Left ventricle myocardium inferior (tissue), 1 donor: Measurements from ENCODE around the gene SLC8B1. TPM values are rescaled to one million over a fixed set of nuclear protein-coding genes. Genes with fewer than 3 reads are reported as not detected.

ENCODE experiments used
- DNase-seq: peaks from one replicate; pipeline ENCODE4 v3.0.0-alpha.2; 2020
- H3K27ac ChIP-seq: fragments of 200-600 bp; replicated peaks from 2 replicates; pipeline ENCODE4 v1.8.0; 2021
- H3K27me3 ChIP-seq: fragments of 200-600 bp; 2 replicates; pipeline ENCODE4 v1.8.0; 2021; ENCODE audit warnings: low read depth
- H3K36me3 ChIP-seq: fragments of 200-600 bp; 2 replicates; pipeline ENCODE4 v1.8.0; 2021
- H3K4me1 ChIP-seq: fragments of 200-600 bp; 2 replicates; pipeline ENCODE4 v1.8.0; 2021
- H3K4me3 ChIP-seq: fragments of 200-600 bp; 2 replicates; pipeline ENCODE4 v1.8.0; 2021; ENCODE audit warnings: mild to moderate bottlenecking, moderate library complexity
- H3K9me3 ChIP-seq: fragments of 200-600 bp; replicated peaks from 2 replicates; pipeline ENCODE4 v1.8.0; 2021
- intact Hi-C: fragments of 100-400 bp; cut with micrococcal nuclease; formaldehyde crosslinking; loops from one replicate; pipeline ENCODE4 v1.11.0; 2022
- long read RNA-seq: library from polyadenylated mRNA; unstranded; transcript quantifications from one replicate; pipeline ENCODE4 v2.0.0, GENCODE V29; 2021
- total RNA-seq: library from RNA; stranded (reverse); fragmentation: NEBNext Ultra II Directional; extraction: Animal tissue kit (Norgen Biotek cat#: 25700); gene quantifications from one replicate; pipeline ENCODE4 v1.2.1, GENCODE V29; 2021
- TF ChIP-seq, protein P1 (sequence below): fragments of 200-600 bp; IDR thresholded peaks from 2 replicates; pipeline ENCODE4 v1.8.0; 2021; ENCODE audit warnings: antibody characterized with exemption, mild to moderate bottlenecking, borderline replicate concordance
- donor health status: DM: no; HTN: yes; CAD: no; lungs with severe emphysema.

SLC8B1 gene
- total RNA-seq = 9.2 TPM
- long read RNA-seq, partial matches to known transcripts = 10 of 17 reads
- long read RNA-seq, other reads (novel, unspliced or antisense) = 6 of 17 reads

DNA sequence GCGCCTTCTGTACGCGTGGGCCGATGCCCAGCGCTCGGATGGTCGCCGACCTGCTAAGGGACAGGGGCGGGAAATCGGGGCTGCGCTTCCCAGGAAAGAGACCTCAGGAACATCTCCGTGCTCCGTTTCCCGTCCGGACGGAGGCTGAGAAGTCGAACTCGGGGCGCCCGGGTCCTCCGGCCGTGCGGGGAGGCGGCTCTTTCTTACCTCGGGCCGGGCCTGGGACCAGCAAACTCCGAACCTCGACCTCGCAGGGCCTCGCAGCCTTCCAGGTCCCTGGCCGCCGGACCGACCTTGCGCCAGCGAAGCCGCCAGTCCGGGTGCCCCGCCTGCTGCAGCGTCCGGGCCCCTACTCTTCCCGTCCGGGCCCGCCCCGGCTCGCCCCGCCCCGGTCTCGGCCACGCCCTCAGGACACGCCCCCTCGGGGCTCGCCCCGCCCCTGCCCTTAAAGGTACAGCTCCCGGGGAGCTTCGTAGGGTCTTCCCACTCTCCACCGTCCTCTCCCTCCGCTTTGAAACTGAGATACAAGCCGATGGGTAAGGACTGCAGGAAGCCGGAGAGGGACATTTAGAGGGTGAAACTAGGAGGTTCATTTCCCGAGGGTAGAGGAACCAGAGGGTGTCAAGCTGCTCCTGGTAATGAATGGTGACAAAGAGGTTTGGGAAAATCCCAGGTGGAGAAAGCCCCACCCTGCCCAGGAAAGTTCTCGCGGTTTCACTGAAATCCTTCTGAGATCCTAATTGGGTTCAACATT, at the start of gene SLC8B1:
SLC8B1 (minus strand) TSS at position 324 of the 754 bp plus-strand sequence. CDS start 2,231 bp downstream, outside the sequence.
- H3K27ac ChIP-seq = peak within 1 kb of the TSS; percentile 85
- peak; percentile 90 for DNase-seq
- intact Hi-C loops = no loop called here
- peaks cover 34% of the 10 kb centered on the region for H3K4me1 ChIP-seq
- H3K27me3 ChIP-seq = no peaks in the 10 kb centered on the region
- H3K9me3 ChIP-seq = no peaks in the 10 kb centered on the region
- peak within 1 kb of the TSS; percentile 92 for H3K4me3 ChIP-seq
- peaks cover 22% of the 10 kb centered on the region for H3K36me3 ChIP-seq
- TF ChIP-seq, protein P1, sequence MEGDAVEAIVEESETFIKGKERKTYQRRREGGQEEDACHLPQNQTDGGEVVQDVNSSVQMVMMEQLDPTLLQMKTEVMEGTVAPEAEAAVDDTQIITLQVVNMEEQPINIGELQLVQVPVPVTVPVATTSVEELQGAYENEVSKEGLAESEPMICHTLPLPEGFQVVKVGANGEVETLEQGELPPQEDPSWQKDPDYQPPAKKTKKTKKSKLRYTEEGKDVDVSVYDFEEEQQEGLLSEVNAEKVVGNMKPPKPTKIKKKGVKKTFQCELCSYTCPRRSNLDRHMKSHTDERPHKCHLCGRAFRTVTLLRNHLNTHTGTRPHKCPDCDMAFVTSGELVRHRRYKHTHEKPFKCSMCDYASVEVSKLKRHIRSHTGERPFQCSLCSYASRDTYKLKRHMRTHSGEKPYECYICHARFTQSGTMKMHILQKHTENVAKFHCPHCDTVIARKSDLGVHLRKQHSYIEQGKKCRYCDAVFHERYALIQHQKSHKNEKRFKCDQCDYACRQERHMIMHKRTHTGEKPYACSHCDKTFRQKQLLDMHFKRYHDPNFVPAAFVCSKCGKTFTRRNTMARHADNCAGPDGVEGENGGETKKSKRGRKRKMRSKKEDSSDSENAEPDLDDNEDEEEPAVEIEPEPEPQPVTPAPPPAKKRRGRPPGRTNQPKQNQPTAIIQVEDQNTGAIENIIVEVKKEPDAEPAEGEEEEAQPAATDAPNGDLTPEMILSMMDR = no peak

DNA sequence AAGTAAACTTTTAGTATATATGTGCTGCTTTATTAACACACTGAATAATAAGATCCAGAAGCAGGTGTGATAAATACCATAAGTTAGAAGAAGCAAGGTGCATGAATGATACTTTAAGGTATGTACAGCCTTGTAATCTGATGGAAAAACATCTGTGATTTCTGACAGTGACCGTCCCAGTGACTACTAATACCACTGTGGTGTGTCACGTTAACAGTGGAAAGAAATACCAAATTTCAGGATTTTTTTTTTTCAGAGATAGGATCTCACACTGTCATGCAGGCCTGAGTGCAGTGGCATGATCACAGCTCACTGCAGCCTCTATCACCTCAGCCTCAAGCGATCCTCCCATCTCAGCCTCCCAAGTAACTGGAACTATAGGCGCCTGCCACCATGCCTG, 47.3 kb upstream of the SLC8B1 start:
- Histone ChIP-seq H3K27ac (no peak overlapping the region), H3K36me3 (peaks cover 77% of the 10 kb centered on the region), H3K4me1 (no peaks in the 10 kb centered on the region), H3K27me3 (no peaks in the 10 kb centered on the region), H3K4me3 (no peak overlapping the region), H3K9me3 (no peaks in the 10 kb centered on the region)
- TF ChIP-seq, protein P1 = no peak
- DNase-seq = no peak
- intact Hi-C loops = no loop called here

DNA sequence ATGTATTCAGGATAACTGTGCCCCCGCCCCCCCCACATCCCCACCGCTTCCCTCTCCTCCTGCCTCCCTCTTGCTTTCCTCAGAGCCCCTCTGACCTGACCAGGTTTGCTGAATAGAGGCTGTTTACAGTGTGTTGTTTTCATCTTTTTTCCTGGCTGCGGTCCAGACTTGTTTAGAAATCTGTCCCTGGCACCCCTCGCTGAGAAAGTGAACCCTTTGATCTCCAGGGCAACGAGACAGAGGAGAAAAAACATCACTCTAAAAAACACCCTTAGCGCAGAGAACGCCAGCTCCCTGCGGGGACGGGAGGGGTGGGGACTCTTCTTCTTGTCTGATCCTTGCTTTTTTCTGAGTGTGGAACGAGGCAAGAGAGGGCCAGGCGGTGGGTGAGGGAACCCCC, 46.3 kb upstream of the SLC8B1 start:
- intact Hi-C loops = no loop called here
- Histone ChIP-seq H3K36me3 (peaks cover 78% of the 10 kb centered on the region), H3K4me1 (no peaks in the 10 kb centered on the region), H3K4me3 (no peak overlapping the region), H3K9me3 (no peaks in the 10 kb centered on the region), H3K27ac (no peak overlapping the region), H3K27me3 (no peaks in the 10 kb centered on the region)
- TF ChIP-seq, protein P1 = no peak
- DNase-seq = no peak

DNA sequence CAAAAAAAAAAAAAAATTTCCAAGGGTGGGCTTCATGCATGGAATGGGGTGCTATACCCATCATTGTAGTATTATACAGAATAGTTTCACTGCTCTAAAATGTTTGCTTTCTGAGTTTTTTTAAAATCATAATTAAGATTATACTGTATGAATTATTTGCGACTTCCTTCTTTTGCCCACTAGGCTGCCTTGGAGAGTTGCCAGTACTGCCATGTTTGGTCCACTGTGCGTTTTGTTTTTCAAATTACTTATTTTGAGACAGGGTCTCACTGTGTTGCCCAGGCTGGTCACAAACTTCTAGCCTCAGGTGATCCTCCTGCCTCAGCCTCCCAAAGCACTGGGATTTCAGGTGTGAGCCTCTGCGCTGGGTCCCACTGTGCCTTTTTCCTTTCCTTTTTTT, 43.4 kb upstream of the SLC8B1 start:
- Histone ChIP-seq H3K4me1 (no peaks in the 10 kb centered on the region), H3K9me3 (no peaks in the 10 kb centered on the region), H3K27me3 (no peaks in the 10 kb centered on the region), H3K4me3 (no peak overlapping the region), H3K27ac (no peak overlapping the region), H3K36me3 (peaks cover 74% of the 10 kb centered on the region)
- TF ChIP-seq, protein P1 = no peak
- intact Hi-C loops = no loop called here
- no peak for DNase-seq

DNA sequence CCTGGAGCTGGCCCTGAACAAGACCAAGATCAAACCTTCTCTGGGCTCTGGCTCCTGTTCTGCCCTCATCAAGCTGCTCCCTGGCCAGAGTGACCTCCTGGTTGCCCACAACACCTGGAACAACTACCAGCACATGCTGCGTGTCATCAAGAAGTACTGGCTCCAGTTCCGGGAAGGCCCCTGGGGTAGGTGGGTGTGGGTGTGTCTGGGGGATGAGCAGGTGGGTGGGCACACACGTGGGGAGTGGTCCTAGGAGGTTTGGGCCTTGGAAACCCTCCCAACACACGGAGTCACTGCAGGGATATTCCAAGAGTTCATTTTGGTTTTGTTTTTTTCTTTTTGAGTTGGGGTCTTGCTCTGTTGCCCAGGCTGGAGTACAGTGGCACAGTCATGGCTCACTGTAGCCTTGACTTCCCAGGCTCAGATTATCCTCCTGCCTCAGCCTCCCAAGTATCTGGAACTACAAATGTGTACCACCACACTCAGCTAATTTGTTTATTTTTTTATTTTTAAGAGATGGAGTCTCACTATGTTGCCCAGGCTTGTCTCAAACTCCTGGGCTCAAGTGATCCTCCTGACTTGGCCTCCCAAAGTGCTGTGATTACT, 40.0 kb upstream of the SLC8B1 start:
- intact Hi-C loops = no loop called here
- TF ChIP-seq, protein P1 = no peak
- Histone ChIP-seq H3K4me3 (no peak overlapping the region), H3K27ac (no peak overlapping the region), H3K27me3 (no peaks in the 10 kb centered on the region), H3K9me3 (no peaks in the 10 kb centered on the region), H3K4me1 (no peaks in the 10 kb centered on the region), H3K36me3 (peaks cover 84% of the 10 kb centered on the region)
- DNase-seq = no peak
